HepG2 (cell line): Measurements from ENCODE around the gene TPSB2. TPM values are rescaled to one million over a fixed set of nuclear protein-coding genes. Genes with fewer than 3 reads are reported as not detected.

Source experiments
- ATAC-seq: fragments of 200-7000 bp; cut with Tn5 transposase; 3 replicates; pipeline ENCODE4 v1.9.1; 2020; ENCODE audit warnings: mild to moderate bottlenecking, moderate library complexity
- BruUV-seq: library from RNA; stranded (reverse); fragments of 400-500 nt; replicated peaks from 2 replicates; lab custom pipeline; 2021; lab: Mats Ljungman, UMichigan
- CTCF ChIA-PET: fragments of 300-600 bp; formaldehyde crosslinking; extraction: SDS; loops from one replicate; lab custom pipeline; 2021; ENCODE audit warnings: low total read pairs, inconsistent platforms, low intra/inter-chr PET ratio; lab: Yijun Ruan, JAX
- POLR2A ChIA-PET: fragments of 350-600 bp; sonication (Branson Sonifier 250); formaldehyde crosslinking; loops from one replicate; lab custom pipeline; 2020; ENCODE audit warnings: antibody characterized with exemption, inconsistent platforms; lab: Yijun Ruan, JAX
- DNase-seq: peaks from one replicate; pipeline ENCODE4 v3.0.0-alpha.2; 2015; ENCODE audit warnings: low spot score
- FAIRE-seq: peaks from 3 replicates; lab custom pipeline; 2011; peaks lifted over from hg19 to GRCh38; lab: Jason Lieb, UNC
- H2AFZ ChIP-seq: one replicate; pipeline ENCODE4 v1.6.1; 2011; ENCODE audit warnings: low read length, inconsistent platforms
- H3K27ac ChIP-seq: fragments of 300-600 bp; 3 replicates; pipeline ENCODE4 v1.8.0; 2011; ENCODE audit warnings: mixed run types, mild to moderate bottlenecking, mixed read lengths, low read length, inconsistent platforms; ENCODE audit not compliant: insufficient read depth; ENCODE audit errors: extremely low read length
- H3K27me3 ChIP-seq, 2 experiments: fragments of 200-600 bp in 1 of 2; 2 replicates in 1 of 2; 3 replicates in 1 of 2; pipeline versions ENCODE4 v1.6.0 to v1.8.0; 2011; ENCODE audit warnings: low read length in 2 of 2, mild to moderate bottlenecking in 2 of 2, moderate library complexity in 2 of 2, inconsistent platforms in 1 of 2; ENCODE audit not compliant: insufficient read depth in 2 of 2, control insufficient read depth in 1 of 2
- H3K36me3 ChIP-seq, 2 experiments: fragments of 200-600 bp in 1 of 2; replicated peaks in 1 of 2; 2 replicates in 1 of 2; 3 replicates in 1 of 2; pipeline versions ENCODE4 v1.5.1 to v1.8.0; 2011; ENCODE audit warnings: low read length in 2 of 2, inconsistent platforms in 1 of 2; ENCODE audit not compliant: insufficient read depth in 2 of 2, control insufficient read depth in 1 of 2
- H3K4me1 ChIP-seq: 2 replicates; pipeline ENCODE4 v1.5.1; 2012; ENCODE audit warnings: low read length, inconsistent platforms; ENCODE audit not compliant: insufficient read depth
- H3K4me2 ChIP-seq: 2 replicates; pipeline ENCODE4 v1.6.0; 2011; ENCODE audit warnings: low read depth, low read length, inconsistent platforms
- H3K4me3 ChIP-seq, 3 experiments: fragments of 200-600 bp in 1 of 3; sonication (generic), shearing (Covaris generic) in 1 of 3; replicated peaks in 1 of 3; 2 replicates each; pipeline ENCODE4 v1.5.1; 2011 to 2016; ENCODE audit warnings: low read length in 3 of 3, inconsistent platforms in 2 of 3, low read depth in 2 of 3, mild to moderate bottlenecking in 2 of 3, control low read depth in 1 of 3, mixed read lengths in 1 of 3; ENCODE audit not compliant: insufficient read depth in 1 of 3
- H3K79me2 ChIP-seq: one replicate; pipeline ENCODE4 v1.6.1; 2011; ENCODE audit warnings: low read length, inconsistent platforms; ENCODE audit not compliant: insufficient read depth
- H3K9ac ChIP-seq: 2 replicates; pipeline ENCODE4 v1.6.0; 2011; ENCODE audit warnings: mild to moderate bottlenecking, low read depth, low read length, inconsistent platforms; ENCODE audit not compliant: insufficient read depth
- H3K9me3 ChIP-seq: 2 replicates; pipeline ENCODE4 v1.5.1; 2012; ENCODE audit warnings: mild to moderate bottlenecking, low read length
- H4K20me1 ChIP-seq: 2 replicates; pipeline ENCODE4 v1.6.0; 2011; ENCODE audit warnings: inconsistent platforms, mild to moderate bottlenecking, low read length, moderate library complexity; ENCODE audit not compliant: insufficient read depth
- ATRX ChIP-seq: sonication (generic); formaldehyde crosslinking; IDR thresholded peaks from 2 replicates; pipeline ENCODE4 v1.4.0; 2020; ENCODE audit warnings: missing genetic modification reagents, borderline replicate concordance
- CEBPG ChIP-seq: IDR thresholded peaks from 2 replicates; pipeline ENCODE4 v1.6.1; 2016
- HOXD1 ChIP-seq: sonication (generic); formaldehyde crosslinking; IDR thresholded peaks from 2 replicates; pipeline ENCODE4 v1.5.0; 2020; ENCODE audit warnings: missing genetic modification reagents
- ONECUT2 ChIP-seq: sonication (generic); formaldehyde crosslinking; IDR thresholded peaks from 2 replicates; pipeline ENCODE4 v1.4.0; 2020; ENCODE audit warnings: missing genetic modification reagents
- REPIN1 ChIP-seq: sonication (generic); formaldehyde crosslinking; IDR thresholded peaks from 2 replicates; pipeline ENCODE4 v1.8.0; 2022; ENCODE audit warnings: missing genetic modification reagents, low read depth, mild to moderate bottlenecking, borderline replicate concordance
- STAT5B ChIP-seq: sonication (generic); formaldehyde crosslinking; IDR thresholded peaks from 2 replicates; pipeline ENCODE4 v1.4.0; 2020; ENCODE audit warnings: missing genetic modification reagents
- SYNCRIP ChIP-seq: fragments of 200-400 bp; formaldehyde crosslinking; IDR thresholded peaks from 2 replicates; pipeline ENCODE4 v1.6.1; 2018; ENCODE audit warnings: mild to moderate bottlenecking, low read depth, low read length; ENCODE audit not compliant: insufficient read depth
- ZNF24 ChIP-seq: fragments of 450-650 bp; IDR thresholded peaks from 2 replicates; pipeline ENCODE4 v1.6.1; 2017; ENCODE audit warnings: antibody characterized with exemption, mild to moderate bottlenecking
- ZNF724P ChIP-seq: sonication (generic); formaldehyde crosslinking; IDR thresholded peaks from 2 replicates; pipeline ENCODE4 v1.8.0; 2022; ENCODE audit warnings: missing genetic modification reagents, borderline replicate concordance
- ZZZ3 ChIP-seq: sonication (generic); formaldehyde crosslinking; IDR thresholded peaks from 2 replicates; pipeline ENCODE4 v1.4.0; 2020; ENCODE audit warnings: missing genetic modification reagents, mild to moderate bottlenecking, borderline replicate concordance
- WGBS: methylation state at CpG from one replicate; pipeline ENCODE4 v1.1.6; 2017; ENCODE audit warnings: low lambda C conversion rate; 5-methylcytosine and 5-hydroxymethylcytosine counted together
- in situ Hi-C: cut with HindIII; loops from 2 replicates; pipeline ENCODE4 v1.10.0; 2017; ENCODE audit warnings: low pct_unique_long_range_greater_than_20kb; ENCODE audit not compliant: extremely low pct_ligation_motif_present
- intact Hi-C: fragments of 100-400 bp; cut with micrococcal nuclease; formaldehyde crosslinking; loops from one replicate; pipeline ENCODE4 v1.10.0; 2022; ENCODE audit not compliant: unreplicated experiment
- polyA plus RNA-seq, 8 experiments: library from polyadenylated mRNA; depleted of rRNA in 3 of 8; stranded (reverse) in 7 of 8; unstranded in 1 of 8; fragments of >200 nt; fragmentation: Illumina TruSeq in 4 of 8; extraction: Trizol in 4 of 8; gene quantifications; 2 replicates each; pipeline versions ENCODE4 v1.2.1 to v1.2.3, GENCODE V29; 2011 to 2016; ENCODE audit warnings: low read depth in 4 of 8, missing spikeins in 1 of 8, mixed read lengths in 1 of 8; ENCODE audit not compliant: insufficient read depth in 1 of 8
- total RNA-seq, 5 experiments: library from RNA; depleted of rRNA; stranded (reverse); fragments of >200 nt; fragmentation: Illumina TruSeq; extraction: Trizol; gene quantifications; 2 replicates each; pipeline ENCODE4 v1.2.3, GENCODE V29; 2016; ENCODE audit warnings: low read depth in 1 of 5
- TF ChIP-seq, protein P1 (sequence below): IDR thresholded peaks from 2 replicates; pipeline ENCODE4 v1.6.1; 2016

The TPSB2 gene
- total and polyA plus RNA-seq, 2 of the 13 experiments (the other 11 are each of a cell fraction or from before 2014, with no cell fraction given): not detected

GRCh38 chr16:1209081-1209480 is 20.9 kb downstream of the TPSB2 start:
- H3K79me2 ChIP-seq: no peaks in the 10 kb centered on the region
- 81% methylated on average over 15 of the region's 43 CpGs for WGBS

GRCh38 chr16:1208239-1208830 is 21.6 kb downstream of the TPSB2 start:
- in situ Hi-C loops: loop anchor here (25.0 kb wide), 1 partner anchor 396 kb away; the partner anchor contains the start of gene GNG13
- BruUV-seq: no TSS peak

More at GRCh38 chr16:1209081-1209480, 20.9 kb downstream of the TPSB2 start:
- Histone ChIP-seq H3K9me3 (no peaks in the 10 kb centered on the region), H4K20me1 (no peaks in the 10 kb centered on the region), H3K4me2 (no peak overlapping the region), H3K4me3 (no peak overlapping the region), H3K27me3 (peaks cover 0 to 11% of the 10 kb centered on the region in 2 experiments; a peak in 2 of 5 replicates), H3K4me1 (no peaks in the 10 kb centered on the region), H2AFZ (no peak overlapping the region), H3K9ac (no peak overlapping the region)
- no peak for FAIRE-seq
- CTCF ChIA-PET: no interaction called here
- in situ Hi-C loops (loop anchor here (25.0 kb wide), 1 partner anchor 397 kb away; the partner anchor contains the start of gene GNG13), intact Hi-C loops (no loop called here)
- POLR2A ChIA-PET: no interaction called here
- no TSS peak for BruUV-seq
- no peak for ATAC-seq
- DNase-seq: no peak
- TF ChIP-seq ONECUT2 (CRISPR knock-in tag): no peak
- TF ChIP-seq CEBPG (CRISPR knock-in tag): no peak
- TF ChIP-seq REPIN1 (CRISPR knock-in tag): no peak
- TF ChIP-seq ZNF724P: no peak
- TF ChIP-seq ZNF24: no peak
- TF ChIP-seq ATRX (CRISPR knock-in tag): no peak
- TF ChIP-seq HOXD1 (CRISPR knock-in tag): no peak
- TF ChIP-seq, protein P1, sequence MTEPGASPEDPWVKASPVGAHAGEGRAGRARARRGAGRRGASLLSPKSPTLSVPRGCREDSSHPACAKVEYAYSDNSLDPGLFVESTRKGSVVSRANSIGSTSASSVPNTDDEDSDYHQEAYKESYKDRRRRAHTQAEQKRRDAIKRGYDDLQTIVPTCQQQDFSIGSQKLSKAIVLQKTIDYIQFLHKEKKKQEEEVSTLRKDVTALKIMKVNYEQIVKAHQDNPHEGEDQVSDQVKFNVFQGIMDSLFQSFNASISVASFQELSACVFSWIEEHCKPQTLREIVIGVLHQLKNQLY (CRISPR knock-in tag): no peak
- TF ChIP-seq ZZZ3 (CRISPR knock-in tag): no peak
- TF ChIP-seq, all 625 proteins: peak for 0
- Histone ChIP-seq H3K36me3 (no peaks in the 10 kb centered on the region), H3K27ac (no peak overlapping the region)

More at GRCh38 chr16:1208239-1208830, 21.6 kb downstream of the TPSB2 start:
- no peak for FAIRE-seq
- Histone ChIP-seq H3K27ac (no peak overlapping the region), H3K9ac (no peak overlapping the region), H3K4me1 (no peaks in the 10 kb centered on the region), H3K4me3 (no peak overlapping the region), H4K20me1 (no peaks in the 10 kb centered on the region), H3K79me2 (no peaks in the 10 kb centered on the region), H3K9me3 (no peaks in the 10 kb centered on the region), H2AFZ (no peak overlapping the region), H3K27me3 (peaks cover 0 to 11% of the 10 kb centered on the region in 2 experiments; a peak in 2 of 5 replicates), H3K36me3 (no peaks in the 10 kb centered on the region), H3K4me2 (no peak overlapping the region)
- TF ChIP-seq SYNCRIP (no peak), STAT5B (no peak)
- intact Hi-C loops: no loop called here
- ChIA-PET CTCF (no interaction called here), POLR2A (no interaction called here)
- WGBS: 80% methylated on average over 13 of the region's 22 CpGs
- no peak for DNase-seq
- ATAC-seq: no peak
